HG03175 (cell line): ENCODE measurements around the gene SLC26A9.

ENCODE experiments used
- ATAC-seq: cut with Tn5 transposase; IDR thresholded peaks from one replicate; pipeline ENCODE4 v1.9.1; 2021; ENCODE audit warnings: mild to moderate bottlenecking, moderate library complexity; ENCODE audit not compliant: unreplicated experiment

SLC26A9 gene

GRCh38 chr1:205974712-205975111 lies 31.5 kb upstream of the SLC26A9 start:
- ATAC-seq: no peak

GRCh38 chr1:205973377-205974232 lies 30.3 kb upstream of the SLC26A9 start:
- ATAC-seq: no peak

GRCh38 chr1:205972491-205973168 lies 29.4 kb upstream of the SLC26A9 start:
- ATAC-seq: no peak

- no peak for ATAC-seq
These were observed 28.8 kb upstream of the SLC26A9 start for GRCh38 chr1:205972081-205972480.

- no peak for ATAC-seq
These were observed 27.8 kb upstream of the SLC26A9 start for GRCh38 chr1:205971082-205971481.

- ATAC-seq: no peak
These were observed 27.2 kb upstream of the SLC26A9 start for GRCh38 chr1:205970486-205970885.

GRCh38 chr1:205969229-205969628 lies 26.0 kb upstream of the SLC26A9 start:
- ATAC-seq: no peak

GRCh38 chr1:205967554-205968335 lies 24.5 kb upstream of the SLC26A9 start:
- no peak for ATAC-seq

- no peak for ATAC-seq
These were observed 22.0 kb upstream of the SLC26A9 start for GRCh38 chr1:205965036-205965884.

- ATAC-seq: no peak
These were observed 20.3 kb upstream of the SLC26A9 start for GRCh38 chr1:205963352-205964155.

GRCh38 chr1:205962821-205963221 lies 19.6 kb upstream of the SLC26A9 start:
- ATAC-seq: no peak

- ATAC-seq: no peak
These were observed 18.9 kb upstream of the SLC26A9 start for GRCh38 chr1:205961991-205962820.

GRCh38 chr1:205961405-205961804 lies 18.1 kb upstream of the SLC26A9 start:
- ATAC-seq: no peak

GRCh38 chr1:205959789-205960188 lies 16.5 kb upstream of the SLC26A9 start:
- ATAC-seq: no peak

GRCh38 chr1:205955499-205955898 lies 12.2 kb upstream of the SLC26A9 start:
- ATAC-seq: no peak

GRCh38 chr1:205954819-205955404 lies 11.7 kb upstream of the SLC26A9 start:
- no peak for ATAC-seq

GRCh38 chr1:205951746-205952145 lies 8.5 kb upstream of the SLC26A9 start:
- ATAC-seq: no peak

GRCh38 chr1:205950826-205951549 lies 7.7 kb upstream of the SLC26A9 start:
- ATAC-seq: no peak
